Vagina (tissue), 2 donors: ENCODE results near the gene ELF1.

Experiments used
- CTCF ChIP-seq, 3 experiments: fragments of 450-650 bp in 2 of 3; fragments of 200-600 bp in 1 of 3; sonication (generic) in 1 of 3; IDR thresholded peaks; one replicate each; pipeline ENCODE4 v1.5.1; 2017 to 2019; ENCODE audit warnings: antibody characterized with exemption in 3 of 3, mild to moderate bottlenecking in 2 of 3, moderate library complexity in 2 of 3
- POLR2A ChIP-seq, 2 donors: fragments of 450-650 bp; IDR thresholded peaks; one replicate each; pipeline ENCODE4 v1.6.1; 2017; ENCODE audit warnings: antibody characterized with exemption in 2 of 2, mild to moderate bottlenecking in 2 of 2, moderate library complexity in 2 of 2
- POLR2AphosphoS5 ChIP-seq, 2 donors: sonication (generic); formaldehyde crosslinking; IDR thresholded peaks; one replicate each; pipeline ENCODE4 v1.9.0; 2017; ENCODE audit warnings: antibody characterized with exemption in 2 of 2, mild to moderate bottlenecking in 2 of 2, low read depth in 1 of 2; ENCODE audit not compliant: insufficient read depth in 1 of 2

GRCh38 chr13:41054919-41055619, 36.0 kb upstream of the ELF1 start:
- TF ChIP-seq CTCF (IDR thresholded peaks at IDR 0.05) (no peak), POLR2A (IDR thresholded peaks at IDR 0.05) (no peak), POLR2AphosphoS5 (IDR thresholded peaks at IDR 0.05; ENCODE audit: insufficient read depth in 1 of 2, low read depth in 1 of 2) (no peak)
